Neural crest cell (in vitro differentiated cells): ENCODE data around the gene GRB14. TPM values are rescaled to one million over a fixed set of nuclear protein-coding genes. Genes with fewer than 3 reads are reported as not detected.

Experiments
- DNase-seq: peaks from one replicate; pipeline ENCODE4 v3.0.0; 2021; ENCODE audit warnings: low read depth, mixed read lengths, low spot score
- H3K27ac Mint-ChIP-seq: one replicate; pipeline ENCODE4 v1.8.0; 2021; ENCODE audit warnings: mild to moderate bottlenecking, mixed read lengths; ENCODE audit not compliant: unreplicated experiment
- H3K27me3 Mint-ChIP-seq: 2 replicates; pipeline ENCODE4 v1.8.0; 2021; ENCODE audit warnings: low read depth, mild to moderate bottlenecking, mixed read lengths
- H3K36me3 Mint-ChIP-seq: 2 replicates; pipeline ENCODE4 v1.8.0; 2021; ENCODE audit warnings: low read depth, mild to moderate bottlenecking, mixed read lengths
- H3K4me1 Mint-ChIP-seq: 2 replicates; pipeline ENCODE4 v1.8.0; 2021; ENCODE audit warnings: mixed read lengths
- H3K4me3 Mint-ChIP-seq: one replicate; pipeline ENCODE4 v1.8.0; 2021; ENCODE audit warnings: mild to moderate bottlenecking, mixed read lengths
- H3K9me3 Mint-ChIP-seq: 2 replicates; pipeline ENCODE4 v1.8.0; 2021; ENCODE audit warnings: mixed read lengths
- CTCF ChIP-seq: fragments of 200-600 bp; sonication (generic); conservative IDR thresholded peaks from 2 replicates; pipeline ENCODE4 v1.5.0; 2021; ENCODE audit warnings: antibody characterized with exemption, mild to moderate bottlenecking
- total RNA-seq: library from RNA; stranded (reverse); gene quantifications from 2 replicates; pipeline ENCODE4 v1.2.1, GENCODE V29; 2021

Gene GRB14
- total RNA-seq, 1 donor from 2014 or later = 0.93 TPM

- no peak for DNase-seq
- H3K36me3 Mint-ChIP-seq = no peaks in the 10 kb centered on the region
- H3K27me3 Mint-ChIP-seq = no peaks in the 10 kb centered on the region
- no peaks in the 10 kb centered on the region for H3K9me3 Mint-ChIP-seq
- no peak overlapping the region for H3K4me3 Mint-ChIP-seq
- no peak for TF ChIP-seq CTCF
- H3K4me1 Mint-ChIP-seq = peaks cover 8% of the 10 kb centered on the region
- H3K27ac Mint-ChIP-seq = no peak overlapping the region
These were observed 124.4 kb downstream of the GRB14 start for GRCh38 chr2:164496881-164497280.

- DNase-seq = no peak
- H3K27me3 Mint-ChIP-seq = no peaks in the 10 kb centered on the region
- H3K36me3 Mint-ChIP-seq = no peaks in the 10 kb centered on the region
- H3K27ac Mint-ChIP-seq = no peak overlapping the region
- no peaks in the 10 kb centered on the region for H3K9me3 Mint-ChIP-seq
- no peak overlapping the region for H3K4me3 Mint-ChIP-seq
- peaks cover 8% of the 10 kb centered on the region for H3K4me1 Mint-ChIP-seq
- TF ChIP-seq CTCF = no peak
These were observed 124.9 kb downstream of the GRB14 start for GRCh38 chr2:164496421-164496820.

- peak; percentile 75 for TF ChIP-seq CTCF
- no peaks in the 10 kb centered on the region for H3K27me3 Mint-ChIP-seq
- no peaks in the 10 kb centered on the region for H3K36me3 Mint-ChIP-seq
- H3K27ac Mint-ChIP-seq = no peak overlapping the region
- peak; percentile 25 for DNase-seq
- H3K4me1 Mint-ChIP-seq = peaks cover 8% of the 10 kb centered on the region
- H3K9me3 Mint-ChIP-seq = no peaks in the 10 kb centered on the region
- no peak overlapping the region for H3K4me3 Mint-ChIP-seq
These were observed 125.6 kb downstream of the GRB14 start for GRCh38 chr2:164495491-164496223.

GRCh38 chr2:164485541-164485940 lies 135.7 kb downstream of the GRB14 start:
- H3K9me3 Mint-ChIP-seq = no peaks in the 10 kb centered on the region
- no peak overlapping the region for H3K4me3 Mint-ChIP-seq
- H3K27ac Mint-ChIP-seq = peak overlapping the region; percentile 15
- H3K4me1 Mint-ChIP-seq = peaks cover 3% of the 10 kb centered on the region
- H3K27me3 Mint-ChIP-seq = no peaks in the 10 kb centered on the region
- no peak for TF ChIP-seq CTCF
- no peak for DNase-seq
- H3K36me3 Mint-ChIP-seq = no peaks in the 10 kb centered on the region

- Mint-ChIP-seq H3K4me1 (no peaks in the 10 kb centered on the region), H3K9me3 (no peaks in the 10 kb centered on the region), H3K4me3 (no peak overlapping the region), H3K27ac (peak overlapping the region; percentile 57), H3K36me3 (no peaks in the 10 kb centered on the region), H3K27me3 (no peaks in the 10 kb centered on the region)
- peak; percentile 78 for TF ChIP-seq CTCF
- DNase-seq = peak; percentile 30
These were observed 141.8 kb downstream of the GRB14 start for GRCh38 chr2:164479460-164479859.
